K562 (cell line): ENCODE data around the gene ACKR2. TPM values are rescaled to one million over a fixed set of nuclear protein-coding genes. Genes with fewer than 3 reads are reported as not detected.

Experiments
- ATAC-seq: fragments of 200-7000 bp; cut with Tn5 transposase; 3 replicates; pipeline ENCODE4 v1.9.1; 2020; ENCODE audit warnings: moderate library complexity
- BruUV-seq: library from RNA; stranded (reverse); fragments of 400-500 nt; replicated peaks from 2 replicates; lab custom pipeline; 2021; lab: Mats Ljungman, UMichigan
- CTCF ChIA-PET: fragments of 300-600 bp; formaldehyde crosslinking; extraction: SDS; loops from one replicate; lab custom pipeline; 2021; ENCODE audit warnings: low intra/inter-chr PET ratio; lab: Yijun Ruan, JAX
- POLR2A ChIA-PET: fragments of 300-600, 350-650 bp; sonication (Branson Sonifier 250); formaldehyde crosslinking; extraction: SDS; loops from one replicate; lab custom pipeline; 2021; ENCODE audit warnings: antibody characterized with exemption, inconsistent platforms; lab: Yijun Ruan, JAX
- DNase-seq, 4 experiments: peaks; one replicate each; pipeline versions ENCODE4 v3.0.0 to v3.0.0-alpha.2; 2011 to 2018; ENCODE audit warnings: low spot score in 3 of 4, mixed read lengths in 3 of 4; ENCODE audit errors: extremely low read depth in 1 of 4
- FAIRE-seq: peaks from 2 replicates; lab custom pipeline; 2011; peaks lifted over from hg19 to GRCh38; lab: Jason Lieb, UNC
- H2AFZ ChIP-seq: 2 replicates; pipeline ENCODE4 v1.6.0; 2011; ENCODE audit warnings: low read depth, low read length, control low read depth, inconsistent platforms
- H3K27ac ChIP-seq: fragments of 200-600 bp; 3 replicates; pipeline ENCODE4 v1.8.0; 2011; ENCODE audit warnings: low read depth, mild to moderate bottlenecking, control low read depth, inconsistent platforms, low read length, moderate library complexity, mixed read lengths; ENCODE audit errors: extremely low read depth
- H3K27me3 ChIP-seq, 2 experiments: fragments of 300-600 bp in 1 of 2; 2 replicates in 1 of 2; 3 replicates in 1 of 2; pipeline versions ENCODE4 v1.6.0 to v1.8.0; 2011; ENCODE audit warnings: inconsistent platforms in 2 of 2, low read length in 2 of 2, mild to moderate bottlenecking in 1 of 2, mixed read lengths in 1 of 2, moderate library complexity in 1 of 2; ENCODE audit not compliant: control insufficient read depth in 2 of 2, insufficient read depth in 2 of 2
- H3K36me3 ChIP-seq: fragments of 300-600 bp; 3 replicates; pipeline ENCODE4 v1.8.0; 2011; ENCODE audit warnings: mild to moderate bottlenecking, low read length, inconsistent platforms; ENCODE audit not compliant: control insufficient read depth, insufficient read depth
- H3K4me1 ChIP-seq, 2 experiments: fragments of 200-600 bp in 1 of 2; replicated peaks in 1 of 2; 2 replicates in 1 of 2; 3 replicates in 1 of 2; pipeline versions ENCODE4 v1.5.1 to v1.8.0; 2011; ENCODE audit warnings: inconsistent platforms in 2 of 2, low read length in 2 of 2, mild to moderate bottlenecking in 1 of 2, mixed read lengths in 1 of 2, moderate library complexity in 1 of 2; ENCODE audit not compliant: control insufficient read depth in 2 of 2, insufficient read depth in 2 of 2
- H3K4me2 ChIP-seq: 2 replicates; pipeline ENCODE4 v1.6.1; 2011; ENCODE audit warnings: low read length, control low read depth, inconsistent platforms, mixed read lengths; ENCODE audit not compliant: insufficient read depth
- H3K4me3 ChIP-seq: fragments of 200-600 bp; sonication (generic), shearing (Covaris generic); 2 replicates; pipeline ENCODE4 v1.5.1; 2016; ENCODE audit warnings: control low read depth, inconsistent platforms
- H3K79me2 ChIP-seq: fragments of 200-600 bp; 3 replicates; pipeline ENCODE4 v1.8.0; 2011; ENCODE audit warnings: low read length, inconsistent platforms; ENCODE audit not compliant: control insufficient read depth, insufficient read depth
- H3K9ac ChIP-seq, 2 experiments: 2 replicates each; pipeline versions ENCODE4 v1.6.0 to v1.6.1; 2011; ENCODE audit warnings: low read depth in 2 of 2, low read length in 2 of 2, control low read depth in 1 of 2, inconsistent platforms in 1 of 2, mild to moderate bottlenecking in 1 of 2, mixed read lengths in 1 of 2; ENCODE audit not compliant: insufficient read depth in 1 of 2
- H3K9me1 ChIP-seq: one replicate; pipeline ENCODE4 v1.6.0; 2011; ENCODE audit warnings: inconsistent platforms, mild to moderate bottlenecking, low read length, moderate library complexity; ENCODE audit not compliant: control insufficient read depth, insufficient read depth
- H3K9me3 ChIP-seq: replicated peaks from 2 replicates; pipeline ENCODE4 v1.5.1; 2011; ENCODE audit warnings: low read depth, low read length, inconsistent platforms; ENCODE audit not compliant: control insufficient read depth, insufficient read depth
- H4K20me1 ChIP-seq: replicated peaks from 2 replicates; pipeline ENCODE4 v1.6.1; 2011; ENCODE audit warnings: low read length, inconsistent platforms, mixed read lengths; ENCODE audit not compliant: control insufficient read depth, insufficient read depth
- NEUROD1 ChIP-seq: fragments of 150-350 bp; IDR thresholded peaks from 2 replicates; pipeline ENCODE4 v1.6.1; 2014; ENCODE audit warnings: borderline replicate concordance, low read length, low read depth; ENCODE audit not compliant: partially characterized antibody
- ZBTB33 ChIP-seq: sonication (generic); formaldehyde crosslinking; IDR thresholded peaks from 2 replicates; pipeline ENCODE4 v1.8.1; 2023; ENCODE audit warnings: mild to moderate bottlenecking, missing genetic modification reagents
- ZNF316 ChIP-seq: fragments of 450-650 bp; IDR thresholded peaks from 2 replicates; pipeline ENCODE4 v1.6.1; 2016
- WGBS: fragments of 100-300 bp; shearing (Covaris generic); methylation state at CpG from one replicate; pipeline ENCODE4 v1.1.6; 2016; ENCODE audit warnings: low coverage, mixed read lengths; ENCODE audit not compliant: insufficient coverage; ENCODE audit errors: missing lambda C conversion rate; 5-methylcytosine and 5-hydroxymethylcytosine counted together
- in situ Hi-C: fragments of 300-500 bp; cut with MboI; formaldehyde crosslinking; loops from 4 replicates; pipeline ENCODE4 v1.15.0; 2018; ENCODE audit warnings: inconsistent platforms, mixed read lengths
- intact Hi-C: fragments of 100-400 bp; cut with micrococcal nuclease; formaldehyde crosslinking; loops from 2 replicates; pipeline ENCODE4 v1.14.2; 2022
- polyA plus RNA-seq, 8 experiments: library from polyadenylated mRNA; depleted of rRNA in 4 of 8; stranded (reverse) in 5 of 8; unstranded in 3 of 8; fragments of >200 nt; fragmentation: Nextera tagmentation in 2 of 8; fragmentation: Illumina TruSeq in 1 of 8; extraction: Ambion mirVana in 2 of 8; extraction: Trizol in 1 of 8; gene quantifications; 2 replicates each; pipeline versions ENCODE4 v1.2.1 to v1.2.3, GENCODE V29; 2011 to 2014; ENCODE audit warnings: inconsistent platforms in 1 of 8, missing spikeins in 1 of 8
- total RNA-seq, 7 experiments: library from RNA; depleted of rRNA in 6 of 7; stranded (reverse); fragments of >200 nt in 6 of 7; fragmentation: Illumina TruSeq in 2 of 7; extraction: Trizol in 2 of 7; gene quantifications; 2 replicates each; pipeline versions ENCODE4 v1.2.1 to v1.2.3, GENCODE V29; 2011 to 2021; ENCODE audit warnings: low replicate concordance in 1 of 7

Gene ACKR2
- total and polyA plus RNA-seq, 9 of the 15 experiments (the other 6 are each of a cell fraction or from before 2014, with no cell fraction given), result 0.03 to 0.69 (median 0.25) TPM; not detected in 1

- TF ChIP-seq NEUROD1, result no peak
- peak; percentile 69 for TF ChIP-seq ZNF316
- peak; percentile 98 for TF ChIP-seq ZBTB33 (CRISPR knock-in tag)
- Histone ChIP-seq H3K9me1 (no peaks in the 10 kb centered on the region), H3K4me3 (no peak overlapping the region), H3K9ac (no peak overlapping the region), H3K4me2 (no peak overlapping the region), H3K27ac (no peak overlapping the region), H4K20me1 (no peaks in the 10 kb centered on the region), H3K27me3 (no peaks in the 10 kb centered on the region), H2AFZ (no peak overlapping the region), H3K4me1 (peaks cover 4 to 6% of the 10 kb centered on the region in 2 experiments; a peak in 4 of 5 replicates), H3K79me2 (peaks cover 61% of the 10 kb centered on the region), H3K9me3 (0 out of 2 replicates have a peak, but pooled peaks cover 2% of the 10 kb centered on the region), H3K36me3 (peaks cover 44% of the 10 kb centered on the region)
- DNase-seq (no peak), FAIRE-seq (no peak), ATAC-seq (peak; percentile 19; the same call in 1 of the 3 replicates)
- WGBS, result 78% methylated on average over 4 of the region's 5 CpGs
- ChIA-PET CTCF (no interaction called here), POLR2A (interaction anchor here (0.6 to 1.6 kb wide), 7 partner anchors 9 to 366 kb away, joined by 3 to 9 read pairs (median 4); no protein-coding TSS in a partner anchor)
- no TSS peak for BruUV-seq
- intact Hi-C loops (no loop called here), in situ Hi-C loops (no loop called here)
Observed at GRCh38 chr3:42796332-42796885, 12.8 kb upstream of the ACKR2 start.
